WERI-Rb-1 (cell line): ENCODE results near the gene DKKL1.

ENCODE experiments used
- DNase-seq: peaks from one replicate; pipeline ENCODE4 v3.0.0-alpha.2; 2020
- H3K27ac ChIP-seq: fragments of 250-450 bp; sonication (Bioruptor Pico); 2 replicates; pipeline ENCODE4 v1.5.1; 2020; ENCODE audit warnings: mild to moderate bottlenecking, moderate library complexity
- H3K27me3 ChIP-seq: fragments of 250-450 bp; sonication (Bioruptor Pico); 2 replicates; pipeline ENCODE4 v1.5.1; 2021; ENCODE audit warnings: mild to moderate bottlenecking, low read depth, moderate library complexity; ENCODE audit not compliant: insufficient read depth, severe bottlenecking
- H3K36me3 ChIP-seq: fragments of 250-450 bp; sonication (Bioruptor Pico); 2 replicates; pipeline ENCODE4 v1.5.1; 2020; ENCODE audit warnings: mild to moderate bottlenecking, moderate library complexity
- H3K4me3 ChIP-seq: 2 replicates; pipeline ENCODE4 v1.5.1; 2011; ENCODE audit warnings: low read depth, mild to moderate bottlenecking, control low read depth, low read length
- H3K9me3 ChIP-seq: fragments of 250-450 bp; sonication (Bioruptor Pico); 2 replicates; pipeline ENCODE4 v1.5.1; 2021; ENCODE audit warnings: mild to moderate bottlenecking, moderate library complexity; ENCODE audit not compliant: severe bottlenecking
- CTCF ChIP-seq: IDR thresholded peaks from 2 replicates; pipeline ENCODE4 v1.5.1; 2011; ENCODE audit warnings: low read depth, mild to moderate bottlenecking, control low read depth, inconsistent platforms, low read length

The DKKL1 gene

GRCh38 chr19:49378512-49378911, 14.8 kb downstream of the DKKL1 start:
- no peaks in the 10 kb centered on the region for H3K36me3 ChIP-seq
- no peak for DNase-seq
- H3K9me3 ChIP-seq: peaks cover 10% of the 10 kb centered on the region
- H3K27me3 ChIP-seq: no peaks in the 10 kb centered on the region
- no peak overlapping the region for H3K27ac ChIP-seq
- no peak overlapping the region for H3K4me3 ChIP-seq
- TF ChIP-seq CTCF: no peak

GRCh38 chr19:49380391-49380790, 16.7 kb downstream of the DKKL1 start:
- peaks cover 10% of the 10 kb centered on the region for H3K9me3 ChIP-seq
- no peak overlapping the region for H3K27ac ChIP-seq
- DNase-seq: no peak
- no peak for TF ChIP-seq CTCF
- H3K4me3 ChIP-seq: no peak overlapping the region
- H3K27me3 ChIP-seq: no peaks in the 10 kb centered on the region
- H3K36me3 ChIP-seq: no peaks in the 10 kb centered on the region

DNA sequence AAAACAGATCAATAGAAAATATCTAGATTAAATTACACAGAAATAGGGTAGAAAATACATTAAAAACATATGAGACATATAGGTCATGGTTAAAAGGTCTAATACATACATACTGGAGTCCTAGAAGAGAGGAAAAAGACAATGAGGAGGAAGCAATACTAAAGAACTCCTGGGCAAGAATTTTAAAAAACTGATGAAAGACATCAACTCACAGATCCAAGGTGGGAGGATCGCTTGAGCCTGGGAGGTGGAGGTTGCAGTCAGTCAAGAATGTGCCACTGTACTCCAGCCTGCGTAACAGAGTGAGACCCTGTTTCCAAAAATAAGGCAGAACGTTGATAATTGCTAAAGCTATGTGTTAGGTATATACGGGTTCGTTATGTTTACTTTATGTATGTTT, 19.0 kb downstream of the DKKL1 start:
- TF ChIP-seq CTCF: no peak
- Histone ChIP-seq H3K36me3 (no peaks in the 10 kb centered on the region), H3K4me3 (no peak overlapping the region), H3K9me3 (peaks cover 10% of the 10 kb centered on the region), H3K27me3 (no peaks in the 10 kb centered on the region), H3K27ac (no peak overlapping the region)
- DNase-seq: no peak

DNA sequence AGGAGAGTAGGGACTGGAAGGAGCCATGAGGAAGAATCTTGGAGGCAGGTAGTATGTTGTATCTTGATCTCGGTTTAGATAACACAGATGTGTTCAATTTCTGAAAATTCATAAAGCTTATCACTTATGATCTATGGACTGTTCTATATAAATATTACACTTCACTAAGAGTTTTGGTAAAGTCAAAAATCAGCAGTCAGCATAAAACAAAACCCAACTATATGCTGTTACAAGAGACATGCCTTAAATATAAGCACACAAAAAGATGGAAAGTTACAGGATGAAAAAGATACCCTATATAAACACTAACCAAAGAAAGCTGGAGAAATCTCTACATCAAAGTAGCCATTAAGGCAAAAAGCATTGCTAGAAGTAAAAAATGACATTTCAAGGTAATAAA, 19.9 kb downstream of the DKKL1 start:
- H3K9me3 ChIP-seq: peaks cover 10% of the 10 kb centered on the region
- H3K27ac ChIP-seq: no peak overlapping the region
- no peak for DNase-seq
- no peak overlapping the region for H3K4me3 ChIP-seq
- H3K27me3 ChIP-seq: no peaks in the 10 kb centered on the region
- TF ChIP-seq CTCF: no peak
- H3K36me3 ChIP-seq: no peaks in the 10 kb centered on the region

GRCh38 chr19:49387936-49388372, 24.3 kb downstream of the DKKL1 start, which contains the start of gene KASH5:
TSS of gene KASH5 (plus strand) at chr19:49388249. CDS start at chr19:49390884, 2,635 bp downstream.
- Histone ChIP-seq H3K4me3 (no peak within 1 kb of the TSS), H3K27ac (no peak within 1 kb of the TSS), H3K36me3 (no peaks in the 10 kb centered on the region), H3K9me3 (no peaks in the 10 kb centered on the region), H3K27me3 (no peaks in the 10 kb centered on the region)
- no peak for TF ChIP-seq CTCF
- DNase-seq: no peak

DNA sequence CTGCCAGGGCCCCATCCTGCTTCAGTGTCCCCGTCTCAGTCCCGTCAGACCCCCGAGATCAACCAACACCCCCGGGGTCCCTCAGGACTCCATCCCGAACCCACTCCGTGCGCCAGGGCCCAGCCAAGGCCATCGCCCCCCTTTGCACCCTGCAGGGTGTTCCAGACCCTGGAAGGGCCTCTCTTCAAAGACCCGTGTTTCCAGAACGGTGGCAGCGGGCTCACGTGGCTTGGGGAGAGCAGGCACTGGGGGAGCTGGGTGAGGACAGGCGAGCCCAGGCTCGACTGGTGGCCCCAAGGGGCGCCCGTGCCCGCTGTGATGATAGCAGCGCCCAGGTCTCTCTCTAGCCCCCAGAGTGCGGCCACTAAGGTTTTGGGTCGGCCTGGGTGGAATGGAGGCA, 25.7 kb downstream of the DKKL1 start:
- Histone ChIP-seq H3K9me3 (no peaks in the 10 kb centered on the region), H3K36me3 (no peaks in the 10 kb centered on the region), H3K27ac (no peak overlapping the region), H3K4me3 (no peak overlapping the region), H3K27me3 (no peaks in the 10 kb centered on the region)
- DNase-seq: no peak
- TF ChIP-seq CTCF: no peak
